Loucy (cell line): ENCODE results near the gene CBX8.

Experiments
- CTCF ChIP-seq: fragments of 200-600 bp; sonication (generic); conservative IDR thresholded peaks from 2 replicates; pipeline ENCODE4 v1.5.1; 2014; ENCODE audit warnings: mild to moderate bottlenecking, antibody characterized with exemption, low read length
- EZH2phosphoT487 ChIP-seq: fragments of 200-600 bp; IDR thresholded peaks from 2 replicates; pipeline ENCODE4 v1.6.1; 2018; ENCODE audit warnings: antibody characterized with exemption, mild to moderate bottlenecking, moderate library complexity, borderline replicate concordance

- no peak for TF ChIP-seq CTCF
- TF ChIP-seq EZH2phosphoT487 = no peak
Observed at GRCh38 chr17:79760197-79760906, 36.5 kb downstream of the CBX8 start.
